ENCODE measurements around the gene CETP. TPM values are rescaled to one million over a fixed set of nuclear protein-coding genes. Genes with fewer than 3 reads are reported as not detected.
A peak's percentile ranks its signal among the peaks of the same experiment; 100 is the strongest.
"Not testable (repeated sequence)": the region's sequence is repeated elsewhere in the genome, so short reads cannot be mapped to it uniquely, and the experiment has no call there.

The CETP gene
- total RNA-seq, 1 donor from 2014 or later, result not detected

DNA sequence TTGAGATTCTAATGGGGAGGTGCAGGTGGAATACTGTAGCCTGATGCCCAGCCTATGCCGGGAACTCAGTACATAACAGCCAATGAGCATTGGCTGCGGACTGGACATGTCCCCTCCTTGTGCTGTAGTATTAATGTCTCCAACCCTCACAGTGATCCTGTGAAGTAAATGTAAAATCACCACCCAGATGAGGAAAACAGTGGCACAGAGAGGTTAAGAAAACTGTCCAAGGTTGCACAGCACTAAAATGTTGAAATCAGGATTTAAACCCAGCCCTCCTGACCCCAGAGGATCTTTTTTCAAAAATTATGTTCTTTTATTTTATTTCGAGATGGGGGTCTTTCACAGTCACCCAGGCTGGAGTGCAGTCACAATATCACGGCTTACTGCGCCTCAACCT is 35.5 kb downstream of the CETP start:
- peak overlapping the region; percentile 84 for H3K27ac Mint-ChIP-seq
- no peaks in the 10 kb centered on the region for H3K27me3 Mint-ChIP-seq
- intact Hi-C loops (cut with micrococcal nuclease), result no loop called here
- DNase-seq, result no peak
- H3K4me3 Mint-ChIP-seq, result no peak overlapping the region
- H3K9me3 Mint-ChIP-seq, result no peaks in the 10 kb centered on the region
- peaks cover 55% of the 10 kb centered on the region for H3K36me3 Mint-ChIP-seq (ENCODE audit: low read depth)
- peaks cover 79% of the 10 kb centered on the region for H3K4me1 Mint-ChIP-seq

DNA sequence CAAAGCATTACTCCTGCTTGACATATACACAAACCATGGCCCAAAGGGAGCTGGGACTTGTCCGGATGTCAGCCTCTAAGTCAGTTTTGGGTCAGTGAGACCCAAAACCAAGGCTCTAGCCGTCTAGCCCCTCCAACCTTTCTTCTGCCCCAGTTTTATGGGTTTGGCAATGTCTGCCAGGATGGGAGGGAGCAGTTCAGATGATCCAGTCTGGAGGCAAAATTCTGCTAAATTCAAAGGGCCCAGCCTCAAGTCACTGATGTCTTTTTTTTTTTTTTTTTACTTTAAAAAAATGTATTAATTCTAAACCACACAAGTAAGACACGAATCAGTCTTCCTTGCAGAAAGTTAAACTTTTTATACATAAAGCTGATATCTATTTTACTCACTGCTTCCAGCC is 36.2 kb downstream of the CETP start:
- H3K4me3 Mint-ChIP-seq, result peak overlapping the region; percentile 51
- H3K27ac Mint-ChIP-seq, result peak overlapping the region; percentile 97
- intact Hi-C loops (cut with micrococcal nuclease), result no loop called here

GRCh38 chr16:56998352-56998751 is 36.6 kb downstream of the CETP start:
- Mint-ChIP-seq H3K27me3 (no peaks in the 10 kb centered on the region), H3K36me3 (ENCODE audit: low read depth) (peaks cover 53% of the 10 kb centered on the region), H3K4me1 (peaks cover 75% of the 10 kb centered on the region), H3K27ac (peak overlapping the region; percentile 97), H3K4me3 (peak overlapping the region; percentile 75), H3K9me3 (no peaks in the 10 kb centered on the region)
- intact Hi-C loops (cut with micrococcal nuclease), result no loop called here
- DNase-seq, result no peak

More for the DNA sequence above, 36.2 kb downstream of the CETP start:
- no peaks in the 10 kb centered on the region for H3K27me3 Mint-ChIP-seq
- peaks cover 56% of the 10 kb centered on the region for H3K36me3 Mint-ChIP-seq (ENCODE audit: low read depth)
- no peaks in the 10 kb centered on the region for H3K9me3 Mint-ChIP-seq
- DNase-seq, result no peak
- peaks cover 77% of the 10 kb centered on the region for H3K4me1 Mint-ChIP-seq

DNA sequence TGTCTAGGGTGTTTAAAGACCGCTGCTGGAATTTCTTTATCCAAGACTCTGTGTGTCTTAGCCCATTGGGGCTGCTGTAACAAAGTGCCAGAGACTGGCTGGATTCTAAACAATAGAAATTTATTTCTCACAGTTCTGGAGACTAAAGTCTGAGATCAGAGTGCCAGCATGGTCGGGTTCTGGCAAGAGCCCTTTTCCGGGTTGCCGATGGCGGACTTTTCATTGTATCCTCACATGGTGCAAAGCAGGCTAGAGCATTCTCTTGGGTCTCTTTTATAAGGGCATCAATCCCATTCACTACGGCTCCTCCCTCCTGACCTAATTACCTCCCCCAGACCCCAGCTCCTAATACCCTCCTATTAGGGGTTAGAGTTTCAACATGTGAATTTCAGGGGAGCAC is 37.1 kb downstream of the CETP start:
- Mint-ChIP-seq H3K9me3 (no peaks in the 10 kb centered on the region), H3K27ac (peak overlapping the region; percentile 97), H3K36me3 (ENCODE audit: low read depth) (peaks cover 53% of the 10 kb centered on the region), H3K4me3 (peak overlapping the region; percentile 75), H3K27me3 (no peaks in the 10 kb centered on the region), H3K4me1 (peaks cover 76% of the 10 kb centered on the region)
- no peak for DNase-seq
- intact Hi-C loops (cut with micrococcal nuclease), result no loop called here

GRCh38 chr16:56999409-57000270 is 37.9 kb downstream of the CETP start:
- peaks cover 53% of the 10 kb centered on the region for H3K36me3 Mint-ChIP-seq (ENCODE audit: low read depth)
- peak overlapping the region; percentile 75 for H3K4me3 Mint-ChIP-seq
- peak; percentile 78 for DNase-seq
- no peaks in the 10 kb centered on the region for H3K9me3 Mint-ChIP-seq
- intact Hi-C loops (cut with micrococcal nuclease), result loop anchor here (1.0 kb wide), 3 partner anchors 8 to 42 kb away; no protein-coding TSS in a partner anchor
- H3K4me1 Mint-ChIP-seq, result peaks cover 75% of the 10 kb centered on the region
- H3K27ac Mint-ChIP-seq, result peak overlapping the region; percentile 97
- no peaks in the 10 kb centered on the region for H3K27me3 Mint-ChIP-seq

GRCh38 chr16:57000271-57001025 is 38.7 kb downstream of the CETP start:
- Mint-ChIP-seq H3K4me3 (peak overlapping the region; percentile 75), H3K27ac (peak overlapping the region; percentile 97), H3K9me3 (no peaks in the 10 kb centered on the region), H3K27me3 (no peaks in the 10 kb centered on the region), H3K36me3 (ENCODE audit: low read depth) (peaks cover 59% of the 10 kb centered on the region), H3K4me1 (peaks cover 74% of the 10 kb centered on the region)
- peak; percentile 74 for DNase-seq
- intact Hi-C loops (cut with micrococcal nuclease), result loop anchor here (1.0 kb wide), 3 partner anchors 9 to 41 kb away; no protein-coding TSS in a partner anchor

- Mint-ChIP-seq H3K36me3 (ENCODE audit: low read depth) (peaks cover 56% of the 10 kb centered on the region), H3K27me3 (no peaks in the 10 kb centered on the region), H3K27ac (peak overlapping the region; percentile 97), H3K9me3 (no peaks in the 10 kb centered on the region), H3K4me1 (peaks cover 71% of the 10 kb centered on the region), H3K4me3 (no peak overlapping the region)
- intact Hi-C loops (cut with micrococcal nuclease), result no loop called here
- no peak for DNase-seq
Measured at GRCh38 chr16:57001026-57001679, 39.4 kb downstream of the CETP start.

DNA sequence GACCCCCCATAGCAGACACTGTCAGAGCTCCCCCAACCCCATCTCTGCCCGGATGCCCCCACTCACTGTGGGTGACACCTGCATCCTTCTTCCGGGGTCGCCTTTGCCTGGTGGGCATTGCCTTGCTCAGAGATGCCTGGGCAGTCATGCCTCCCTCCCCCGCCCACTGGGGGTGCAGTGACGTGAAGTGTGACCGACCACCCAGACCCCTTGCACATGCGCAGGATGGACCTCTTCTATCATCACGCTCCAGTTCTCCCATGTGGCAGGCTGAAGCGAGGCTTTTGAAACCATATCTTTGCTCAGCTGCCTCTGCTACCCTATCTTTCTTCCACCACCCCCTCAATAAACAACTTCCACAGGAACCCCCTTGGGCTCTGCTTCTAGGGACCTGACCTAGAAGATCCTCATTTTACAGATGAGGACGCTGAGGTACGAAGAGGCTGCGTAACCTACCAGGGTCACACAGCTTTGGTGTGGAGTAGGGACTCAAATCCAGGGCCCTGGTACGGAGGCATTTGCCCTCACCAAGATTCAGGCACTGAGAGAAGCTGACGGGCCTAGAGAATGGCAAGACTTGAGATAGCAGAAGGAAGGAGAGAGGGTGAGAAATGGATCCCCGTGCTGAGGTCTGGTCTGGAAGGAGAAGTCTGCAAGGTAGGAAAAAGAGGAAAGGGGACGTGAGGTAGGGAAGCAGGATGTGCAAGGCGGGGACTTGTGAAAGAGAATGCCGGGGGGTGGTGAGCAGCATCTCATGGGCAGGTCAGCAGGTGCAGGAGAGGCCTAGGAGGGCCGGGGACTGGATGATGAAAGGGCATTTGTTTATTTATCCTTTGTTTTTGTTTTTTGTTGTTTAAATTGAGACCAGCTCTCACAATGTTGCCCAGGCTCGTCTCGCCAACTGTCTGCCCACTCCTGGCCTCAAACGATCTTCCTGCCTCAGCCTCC is 42.0 kb downstream of the CETP start:
- Mint-ChIP-seq H3K4me3 (no peak overlapping the region), H3K9me3 (no peaks in the 10 kb centered on the region), H3K27me3 (no peaks in the 10 kb centered on the region), H3K27ac (peak overlapping the region; percentile 61), H3K4me1 (peaks cover 65% of the 10 kb centered on the region), H3K36me3 (ENCODE audit: low read depth) (peaks cover 52% of the 10 kb centered on the region)
- DNase-seq, result no peak
- intact Hi-C loops (cut with micrococcal nuclease), result no loop called here

DNA sequence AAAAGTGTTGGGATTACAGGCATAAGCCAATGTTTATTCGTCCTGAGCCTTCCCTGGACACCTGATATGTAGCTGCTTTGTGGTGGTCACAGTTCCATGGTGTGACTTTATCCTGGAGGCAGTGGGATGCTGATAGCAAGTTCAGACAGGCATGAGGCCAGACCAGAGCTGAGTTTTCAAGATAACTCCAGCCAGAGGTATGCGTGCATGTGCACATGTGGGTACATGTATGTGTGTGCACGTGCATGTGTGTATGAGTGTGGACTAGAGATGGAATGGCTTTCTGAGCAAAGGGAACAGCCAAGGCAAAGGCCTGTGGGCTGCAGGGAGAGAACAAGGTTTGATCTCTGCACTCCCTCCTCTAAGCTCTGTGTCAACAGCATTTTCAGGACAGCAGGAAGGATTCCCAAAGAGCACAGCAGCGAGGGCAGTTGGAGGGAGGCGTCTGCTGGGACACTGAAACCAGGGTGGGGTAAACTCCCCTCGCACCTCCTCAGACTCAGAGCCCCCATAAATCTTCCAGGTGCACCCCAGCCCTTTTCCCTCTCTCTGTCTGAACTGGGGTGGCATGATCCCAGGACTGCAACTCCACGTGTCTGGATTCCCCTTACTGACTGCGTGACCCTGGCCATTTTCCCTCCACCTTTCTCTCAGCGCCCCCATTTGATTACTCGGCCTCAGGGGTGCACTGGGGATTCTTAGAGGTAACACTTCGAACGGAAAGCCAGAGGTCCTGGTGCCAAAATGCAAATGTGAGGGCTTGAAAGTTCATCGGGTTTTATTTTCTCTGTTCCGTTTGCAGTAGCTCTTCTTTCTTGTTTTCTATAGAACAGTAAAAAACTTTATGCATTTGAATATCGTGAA is 42.9 kb downstream of the CETP start:
- Mint-ChIP-seq H3K27ac (peak overlapping the region; percentile 64), H3K9me3 (no peaks in the 10 kb centered on the region), H3K4me1 (peaks cover 62% of the 10 kb centered on the region), H3K27me3 (no peaks in the 10 kb centered on the region), H3K36me3 (ENCODE audit: low read depth) (peaks cover 48% of the 10 kb centered on the region), H3K4me3 (no peak overlapping the region)
- no peak for DNase-seq
- intact Hi-C loops (cut with micrococcal nuclease), result no loop called here

- Mint-ChIP-seq H3K27ac (peak overlapping the region; percentile 72), H3K4me1 (peaks cover 61% of the 10 kb centered on the region), H3K36me3 (ENCODE audit: low read depth) (peaks cover 51% of the 10 kb centered on the region)
- H3K27me3 Mint-ChIP-seq; H3K9me3 Mint-ChIP-seq; intact Hi-C loops (cut with micrococcal nuclease); H3K4me3 Mint-ChIP-seq; DNase-seq: not testable (repeated sequence)
Measured at GRCh38 chr16:57005597-57005996, 43.8 kb downstream of the CETP start.

GRCh38 chr16:57007050-57007449 is 45.3 kb downstream of the CETP start:
- DNase-seq, result no peak
- peaks cover 47% of the 10 kb centered on the region for H3K36me3 Mint-ChIP-seq (ENCODE audit: low read depth)
- H3K4me3 Mint-ChIP-seq, result no peak overlapping the region
- no peak overlapping the region for H3K27ac Mint-ChIP-seq
- no peaks in the 10 kb centered on the region for H3K9me3 Mint-ChIP-seq
- no peaks in the 10 kb centered on the region for H3K27me3 Mint-ChIP-seq
- intact Hi-C loops (cut with micrococcal nuclease), result no loop called here
- peaks cover 55% of the 10 kb centered on the region for H3K4me1 Mint-ChIP-seq

DNA sequence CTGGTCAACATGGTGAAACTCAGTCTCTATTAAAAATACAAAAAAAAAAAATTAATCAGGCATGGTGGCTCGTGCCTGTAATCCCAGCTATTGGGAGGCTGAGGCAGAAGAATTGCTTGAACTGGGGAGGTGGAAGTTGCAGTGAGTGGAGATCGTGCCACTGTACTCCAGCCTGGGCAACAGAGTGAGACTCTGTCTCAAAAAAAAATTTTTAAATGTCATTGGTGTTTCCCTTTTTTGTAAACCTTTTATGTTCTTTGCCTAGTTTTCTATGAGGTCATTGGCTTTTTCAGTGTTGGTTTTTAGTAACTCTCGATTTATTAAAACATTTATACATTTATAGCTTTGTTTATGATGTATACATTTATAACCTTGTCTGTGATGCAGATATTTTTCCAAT is 45.8 kb downstream of the CETP start:
- H3K36me3 Mint-ChIP-seq (ENCODE audit: low read depth), result peaks cover 49% of the 10 kb centered on the region
- peaks cover 57% of the 10 kb centered on the region for H3K4me1 Mint-ChIP-seq
- no peak overlapping the region for H3K4me3 Mint-ChIP-seq
- DNase-seq, result no peak
- H3K9me3 Mint-ChIP-seq, result no peaks in the 10 kb centered on the region
- H3K27me3 Mint-ChIP-seq, result no peaks in the 10 kb centered on the region
- intact Hi-C loops (cut with micrococcal nuclease), result no loop called here
- no peak overlapping the region for H3K27ac Mint-ChIP-seq

Measured in activated CD4-positive, alpha-beta T cell treated with anti-CD3 and anti-CD28 coated beads, Interleukin-2, amount 10 ng/mL, durations not matched to agents 24 days and 14 days (primary cell).